GM21619 (cell line): ENCODE measurements around the gene NPHP4.

ENCODE experiments used
- ATAC-seq: cut with Tn5 transposase; IDR thresholded peaks from one replicate; pipeline ENCODE4 v1.9.1; 2021; ENCODE audit not compliant: unreplicated experiment

NPHP4 gene

GRCh38 chr1:6004412-6005123 lies 12.3 kb upstream of the NPHP4 start:
- ATAC-seq = no peak

- no peak for ATAC-seq
Observed at GRCh38 chr1:6003568-6004411, 11.6 kb upstream of the NPHP4 start.

- no peak for ATAC-seq
Observed at GRCh38 chr1:6002714-6003501, 10.7 kb upstream of the NPHP4 start.

- ATAC-seq = no peak
Observed at GRCh38 chr1:6001992-6002576, 9.9 kb upstream of the NPHP4 start.

GRCh38 chr1:6000444-6001288 lies 8.4 kb upstream of the NPHP4 start:
- no peak for ATAC-seq

GRCh38 chr1:5999711-6000443 lies 7.7 kb upstream of the NPHP4 start:
- no peak for ATAC-seq

GRCh38 chr1:5998906-5999301 lies 6.7 kb upstream of the NPHP4 start:
- ATAC-seq = no peak

- no peak for ATAC-seq
Observed at GRCh38 chr1:5998051-5998905, 6.1 kb upstream of the NPHP4 start.

GRCh38 chr1:5997316-5997715 lies 5.1 kb upstream of the NPHP4 start:
- ATAC-seq = no peak

GRCh38 chr1:5996641-5997270 lies 4.5 kb upstream of the NPHP4 start:
- ATAC-seq = no peak

- ATAC-seq = no peak
Observed at GRCh38 chr1:5995871-5996630, 3.8 kb upstream of the NPHP4 start.

- ATAC-seq = no peak
Observed at GRCh38 chr1:5994713-5995621, 2.7 kb upstream of the NPHP4 start.

- ATAC-seq = no peak
Observed at GRCh38 chr1:5993556-5994491, 1.6 kb upstream of the NPHP4 start.

GRCh38 chr1:5992814-5993555 lies 760 bp upstream of the NPHP4 start:
- peak; percentile 5 for ATAC-seq
